GM21515 (cell line): ENCODE measurements around the gene CRYL1.

Source experiments
- ATAC-seq: cut with Tn5 transposase; IDR thresholded peaks from one replicate; pipeline ENCODE4 v1.9.1; 2021; ENCODE audit not compliant: unreplicated experiment

CRYL1 gene

DNA sequence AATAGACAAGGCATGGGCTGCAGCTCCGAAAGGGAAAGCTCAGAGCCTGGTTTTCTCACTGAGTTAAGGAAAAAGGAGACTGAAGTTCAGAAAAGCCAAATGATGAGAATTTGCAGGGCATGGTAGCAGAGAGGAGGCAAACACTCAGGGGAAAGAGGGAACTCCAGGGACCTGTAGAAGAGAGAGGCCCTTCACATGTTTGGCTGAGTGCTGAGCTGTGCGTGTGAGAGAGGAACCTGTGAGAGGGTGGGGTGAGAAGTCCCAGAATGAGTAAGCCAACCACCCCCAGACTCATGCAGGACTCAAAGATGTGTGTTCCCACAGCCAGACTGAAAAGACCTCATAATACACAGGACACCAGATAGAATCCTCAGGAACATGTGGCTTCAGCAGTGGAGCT is 2.8 kb upstream of the CRYL1 start:
- no peak for ATAC-seq

DNA sequence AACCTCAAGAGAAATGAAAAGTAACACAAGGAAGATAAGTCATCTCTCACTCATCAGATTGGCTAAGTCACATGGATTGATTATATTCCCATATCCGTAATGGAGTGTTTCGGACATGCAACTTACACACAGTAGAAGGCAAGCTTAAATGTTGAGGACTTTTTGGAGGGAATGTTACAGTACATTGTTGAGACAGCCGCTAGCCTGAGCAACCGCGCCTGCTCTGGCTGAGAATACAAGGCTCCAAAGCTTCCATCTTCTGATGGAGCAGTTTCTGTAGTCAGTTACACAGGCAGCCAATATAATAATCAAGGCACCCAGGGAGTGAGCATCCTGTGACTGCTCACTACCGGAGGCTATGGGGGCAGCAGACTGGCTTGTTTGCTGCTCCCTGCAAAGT is 1.0 kb upstream of the CRYL1 start:
- no peak for ATAC-seq

DNA sequence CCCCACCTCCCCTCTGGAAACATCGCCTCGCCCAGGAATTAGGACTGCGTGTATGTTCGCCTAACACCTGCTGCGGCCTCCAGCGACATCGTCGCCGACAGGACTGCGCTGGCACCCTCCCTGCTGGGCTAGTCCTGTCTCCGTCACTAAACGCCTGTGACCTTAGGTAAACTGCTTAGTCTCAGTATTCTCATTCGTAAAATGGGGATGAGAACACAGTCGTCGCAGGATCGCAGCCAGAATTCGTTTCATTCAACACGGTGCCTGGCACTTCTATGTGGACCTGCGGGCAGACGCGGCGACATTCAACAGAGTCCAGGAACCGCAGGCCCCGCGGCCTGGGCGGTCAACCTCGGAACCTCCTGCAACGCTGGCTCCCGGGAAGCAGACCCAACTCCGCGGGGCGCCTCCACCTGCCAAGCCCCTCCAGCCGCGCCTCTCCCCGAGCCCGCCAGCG is 485 bp downstream of the CRYL1 start:
- ATAC-seq: peak; percentile 18

GRCh38 chr13:20521364-20522115 is 4.1 kb downstream of the CRYL1 start:
- ATAC-seq: no peak

- no peak for ATAC-seq
These were observed 5.8 kb downstream of the CRYL1 start for GRCh38 chr13:20519875-20520274.

- no peak for ATAC-seq
These were observed 7.0 kb downstream of the CRYL1 start for GRCh38 chr13:20518660-20519100.

DNA sequence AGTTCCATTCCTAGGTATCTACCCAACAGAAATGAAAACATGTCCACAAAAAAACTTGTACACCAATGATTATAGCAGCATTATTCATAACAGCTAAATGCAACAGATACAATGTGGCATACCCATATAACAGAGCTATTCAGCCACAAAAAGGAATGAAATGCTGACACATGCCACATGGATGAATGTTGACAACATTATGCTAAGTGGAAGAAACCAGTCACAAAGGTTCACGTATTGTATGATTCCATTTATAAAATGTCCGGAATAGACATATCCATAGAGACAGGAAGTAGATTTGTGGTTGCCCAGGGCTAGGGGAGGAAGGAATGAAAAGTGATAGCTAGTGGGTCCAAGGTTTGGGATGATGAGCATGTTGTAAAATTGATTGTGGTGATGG is 10.8 kb downstream of the CRYL1 start:
- ATAC-seq: no peak

DNA sequence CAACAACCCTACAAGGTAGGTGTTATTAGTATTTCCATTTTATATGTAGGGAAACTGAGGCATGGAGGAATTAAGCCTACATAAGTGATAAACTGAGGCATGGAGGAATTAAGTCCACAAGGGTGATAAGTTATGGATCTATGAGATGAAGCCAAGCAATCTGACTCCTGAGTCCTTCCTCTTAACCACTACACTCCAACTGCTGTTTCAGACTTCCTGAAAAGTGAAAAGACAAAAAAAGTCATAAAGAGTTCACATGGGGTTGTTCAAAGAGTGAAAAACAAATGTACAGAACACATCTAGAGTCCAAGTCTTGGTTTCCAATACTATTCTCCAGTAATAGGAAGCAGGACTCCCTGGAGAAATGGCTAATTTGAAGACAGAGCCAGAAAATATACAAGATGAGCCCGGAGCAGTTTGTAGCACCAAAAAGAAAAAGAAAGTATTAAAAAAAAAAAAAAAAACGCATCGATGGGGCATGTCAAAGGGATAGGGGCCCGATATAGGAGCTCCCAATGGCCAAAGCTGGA is 12.1 kb downstream of the CRYL1 start:
- ATAC-seq: no peak

DNA sequence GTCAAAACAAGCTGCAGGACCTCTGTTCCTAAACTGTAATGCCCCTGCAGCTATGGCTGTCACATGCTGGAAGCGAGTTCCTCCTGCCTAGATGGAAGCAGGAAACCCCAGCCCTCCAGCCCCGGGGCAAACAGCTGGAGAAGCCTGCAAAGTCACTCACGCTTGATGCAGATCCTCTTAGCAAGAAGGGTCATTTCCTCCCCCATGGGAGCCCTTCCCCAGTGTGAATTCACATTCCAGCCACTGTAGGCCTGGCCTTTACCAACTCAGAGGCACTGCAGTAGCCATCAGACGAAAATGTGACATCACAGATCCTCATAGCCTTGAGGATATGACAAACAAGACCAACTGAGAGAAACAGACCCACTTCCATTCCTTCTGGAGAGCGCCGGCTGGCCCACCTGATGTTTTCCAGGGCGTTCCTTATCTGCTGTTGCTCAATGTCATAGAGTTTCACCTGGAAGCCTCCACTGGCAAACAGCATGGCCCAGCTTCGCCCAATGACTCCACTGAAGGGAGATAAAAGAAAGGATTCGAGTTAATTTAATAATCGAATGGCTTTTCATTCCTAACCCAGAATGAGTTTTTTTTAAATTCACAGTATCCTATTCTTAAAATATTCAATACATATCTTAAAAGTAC is 13.5 kb downstream of the CRYL1 start:
- ATAC-seq: no peak

- no peak for ATAC-seq
These were observed 19.0 kb downstream of the CRYL1 start for GRCh38 chr13:20506696-20507095.

DNA sequence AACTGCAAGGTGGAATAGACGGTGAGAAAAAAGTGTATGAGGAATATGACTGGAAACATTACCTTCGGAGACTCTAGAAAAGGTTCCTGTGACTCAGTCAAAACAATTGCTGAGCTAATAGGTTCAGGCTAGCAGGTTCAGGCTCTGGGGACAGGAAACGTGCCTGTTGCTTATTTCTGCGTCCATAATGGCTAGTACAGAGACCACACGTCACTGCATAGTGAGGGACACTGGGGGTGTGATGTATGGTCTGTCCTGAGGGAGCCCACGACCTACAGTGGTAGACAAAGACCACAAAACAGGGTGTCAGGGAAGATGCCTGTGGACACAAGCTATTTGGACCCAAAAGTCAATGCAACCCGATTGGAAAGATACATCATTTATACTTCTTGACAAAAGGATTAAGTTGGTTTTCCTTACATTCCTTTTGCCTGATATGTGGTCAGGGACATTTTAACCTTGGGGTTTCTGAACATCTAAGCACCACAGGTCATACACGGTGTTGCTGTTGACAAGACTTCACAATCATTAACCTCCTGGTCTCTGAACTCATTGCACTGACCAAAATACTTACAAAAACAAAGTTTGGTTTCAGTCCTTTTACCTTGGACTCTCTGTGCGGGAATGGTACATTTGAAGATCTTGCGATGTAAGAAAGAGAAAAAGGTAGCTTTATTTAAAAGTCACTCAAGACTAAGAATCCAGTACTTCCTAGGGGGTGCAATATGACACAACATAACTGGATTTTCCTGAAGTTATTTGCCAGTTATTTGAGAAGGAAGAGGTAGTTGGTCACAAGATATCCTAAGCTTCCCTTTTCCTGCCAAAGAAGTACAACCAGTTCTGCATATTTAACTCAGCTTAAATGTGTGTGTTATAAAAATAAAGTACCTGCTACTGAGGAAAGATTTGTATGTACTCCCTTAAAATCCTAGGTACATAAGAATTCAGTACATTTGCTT is 20.0 kb downstream of the CRYL1 start:
- ATAC-seq: no peak

- no peak for ATAC-seq
These were observed 22.3 kb downstream of the CRYL1 start for GRCh38 chr13:20503088-20504083.

- no peak for ATAC-seq
These were observed 24.1 kb downstream of the CRYL1 start for GRCh38 chr13:20501592-20501991.

- ATAC-seq: no peak
These were observed 24.5 kb downstream of the CRYL1 start for GRCh38 chr13:20501120-20501519.

DNA sequence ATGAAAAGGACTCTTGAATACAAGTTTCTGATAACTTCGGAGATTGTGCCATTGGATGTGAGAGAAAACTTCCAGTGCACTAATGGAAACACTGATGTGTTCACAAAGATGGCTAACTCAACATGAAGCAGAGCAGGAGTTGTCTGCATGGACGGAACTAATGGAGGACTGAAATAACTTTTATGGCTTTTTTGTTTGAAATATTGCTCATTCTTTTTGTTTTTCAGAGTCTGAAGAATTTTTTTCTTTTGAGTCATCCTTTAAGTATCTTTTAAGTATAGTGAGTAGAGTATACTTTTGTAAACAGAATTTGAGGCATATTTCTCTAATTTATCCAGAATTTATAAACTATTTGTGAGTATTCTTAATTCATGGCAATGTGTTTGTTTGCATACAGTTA is 25.7 kb downstream of the CRYL1 start:
- no peak for ATAC-seq

DNA sequence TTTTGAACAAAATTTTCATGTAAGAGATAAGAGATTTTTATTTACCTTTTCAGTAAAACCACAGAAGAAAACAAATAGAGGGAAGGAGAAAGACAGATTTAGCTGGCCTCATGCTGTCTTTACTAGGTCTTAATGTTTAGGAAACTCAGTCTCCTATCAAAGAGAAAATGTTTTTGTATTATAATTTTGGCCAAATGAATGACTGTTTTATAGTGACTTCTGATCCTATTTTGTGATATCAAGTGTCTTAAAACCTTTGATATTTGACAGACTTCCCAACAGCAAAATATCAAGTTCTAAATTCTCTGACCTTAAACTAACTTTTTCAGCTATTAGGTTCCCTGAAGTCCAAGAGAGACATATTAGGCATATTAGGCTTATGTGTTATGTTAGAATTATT is 27.0 kb downstream of the CRYL1 start:
- no peak for ATAC-seq

DNA sequence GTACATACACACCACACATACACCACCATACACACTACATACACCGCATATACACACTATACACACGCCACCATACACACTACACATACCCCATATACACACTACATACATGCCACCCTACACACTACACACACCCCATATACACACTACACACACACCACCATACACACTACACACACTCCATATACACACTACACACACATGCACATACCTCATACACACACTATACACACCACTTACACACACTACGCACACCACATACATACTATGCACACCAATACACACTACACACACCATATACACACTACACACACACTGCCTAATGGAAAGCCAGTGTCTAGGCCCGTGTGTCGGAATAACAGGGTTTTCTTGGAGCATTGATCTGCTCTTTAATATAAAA is 27.5 kb downstream of the CRYL1 start:
- no peak for ATAC-seq

GRCh38 chr13:20497006-20497775 is 28.5 kb downstream of the CRYL1 start:
- no peak for ATAC-seq
